Skeletal muscle cell (primary cell): ENCODE measurements around the gene DDT.
"Not testable (repeated sequence)": the region's sequence is repeated elsewhere in the genome, so short reads cannot be mapped to it uniquely, and the experiment has no call there.

ENCODE experiments used
- DNase-seq: peaks from one replicate; pipeline ENCODE4 v3.0.0-alpha.2; 2010; ENCODE audit warnings: low read depth
- H3K4me3 ChIP-seq: 2 replicates; pipeline ENCODE4 v1.5.1; 2011; ENCODE audit warnings: low read depth, mild to moderate bottlenecking, control low read depth, low read length, moderate library complexity

DDT gene

DNA sequence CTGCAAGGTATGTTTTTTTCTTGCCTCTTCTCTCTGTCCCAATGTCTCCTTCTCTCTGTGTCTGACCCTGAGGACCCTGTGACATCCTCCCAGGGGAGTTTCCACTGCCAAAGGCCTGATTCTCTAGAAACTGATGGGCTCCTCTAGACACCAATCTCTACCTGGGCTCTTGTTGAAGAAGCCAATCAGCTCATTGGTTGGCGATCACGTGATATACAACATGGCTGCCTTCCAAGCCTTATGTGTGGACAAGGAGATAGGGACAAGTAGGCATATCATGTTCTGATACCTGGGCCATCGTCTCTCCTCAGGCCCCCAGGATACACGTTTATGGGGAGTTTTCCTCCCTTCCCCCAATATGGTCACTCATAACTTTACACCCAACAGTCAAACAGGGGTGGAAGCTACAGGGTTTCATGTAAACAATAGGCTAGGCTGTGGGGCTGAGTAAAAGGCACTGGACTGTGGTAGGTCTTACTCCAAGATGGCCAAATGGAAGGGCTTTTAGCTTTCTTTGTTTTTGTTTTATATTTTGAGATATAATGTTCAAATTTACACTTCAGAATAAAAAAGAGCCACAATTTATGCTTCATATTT, 19.4 kb upstream of the DDT start:
- not testable (repeated sequence) for DNase-seq, H3K4me3 ChIP-seq

DNA sequence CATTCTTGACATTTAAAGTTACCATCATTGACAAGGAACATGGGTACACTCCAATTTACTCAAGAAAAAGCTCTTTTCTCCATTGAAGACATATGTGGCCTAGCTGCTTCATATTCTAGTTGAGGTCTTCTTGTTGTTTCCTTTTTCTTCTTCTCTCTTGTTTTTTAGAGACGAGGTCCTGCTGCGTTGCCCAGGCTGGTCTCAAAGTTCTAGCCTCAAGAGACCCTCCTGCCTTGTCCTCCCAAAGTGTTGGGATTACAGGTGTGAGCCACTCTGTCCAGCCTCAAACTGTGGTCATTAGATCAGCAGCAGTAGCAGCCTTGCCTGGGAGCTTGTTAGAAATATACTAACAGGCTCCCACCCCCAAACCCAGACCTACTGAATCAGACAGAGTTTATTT, 18.8 kb upstream of the DDT start:
- DNase-seq, H3K4me3 ChIP-seq: not testable (repeated sequence)

DNA sequence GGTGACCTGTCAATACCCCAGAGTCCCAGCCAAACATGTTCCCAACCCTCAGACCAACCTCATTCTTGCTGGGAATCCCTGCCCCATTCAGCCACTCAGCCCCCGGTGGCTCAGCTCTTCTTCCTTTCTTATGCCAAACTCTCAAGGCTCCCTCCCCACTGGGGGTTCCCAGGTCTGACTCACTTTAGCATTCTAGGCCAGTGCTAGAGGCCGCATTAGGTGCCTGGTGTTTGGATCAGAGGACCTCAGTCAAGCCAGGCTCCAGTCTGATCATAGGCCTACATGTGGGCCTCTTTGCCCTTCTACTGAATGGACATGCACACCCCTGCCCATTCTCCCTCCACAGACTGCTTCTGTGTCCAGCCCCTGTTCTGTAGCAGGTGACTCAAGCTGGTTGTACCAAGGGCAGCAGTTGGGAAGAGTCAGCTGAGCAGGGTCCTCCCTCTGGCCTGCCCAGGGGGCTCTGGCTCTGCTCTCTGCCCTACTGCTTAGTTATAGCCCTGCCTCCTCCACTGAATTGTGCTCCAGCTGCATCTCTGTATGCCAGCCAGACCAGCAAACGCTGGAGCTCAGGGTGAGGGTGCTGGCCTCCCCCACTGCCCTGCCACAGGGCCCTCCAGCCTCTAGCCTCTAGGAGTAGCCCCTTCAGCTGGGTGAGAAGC, 15.5 kb upstream of the DDT start:
- DNase-seq, result peak; percentile 7
- H3K4me3 ChIP-seq, result not testable (repeated sequence)

DNA sequence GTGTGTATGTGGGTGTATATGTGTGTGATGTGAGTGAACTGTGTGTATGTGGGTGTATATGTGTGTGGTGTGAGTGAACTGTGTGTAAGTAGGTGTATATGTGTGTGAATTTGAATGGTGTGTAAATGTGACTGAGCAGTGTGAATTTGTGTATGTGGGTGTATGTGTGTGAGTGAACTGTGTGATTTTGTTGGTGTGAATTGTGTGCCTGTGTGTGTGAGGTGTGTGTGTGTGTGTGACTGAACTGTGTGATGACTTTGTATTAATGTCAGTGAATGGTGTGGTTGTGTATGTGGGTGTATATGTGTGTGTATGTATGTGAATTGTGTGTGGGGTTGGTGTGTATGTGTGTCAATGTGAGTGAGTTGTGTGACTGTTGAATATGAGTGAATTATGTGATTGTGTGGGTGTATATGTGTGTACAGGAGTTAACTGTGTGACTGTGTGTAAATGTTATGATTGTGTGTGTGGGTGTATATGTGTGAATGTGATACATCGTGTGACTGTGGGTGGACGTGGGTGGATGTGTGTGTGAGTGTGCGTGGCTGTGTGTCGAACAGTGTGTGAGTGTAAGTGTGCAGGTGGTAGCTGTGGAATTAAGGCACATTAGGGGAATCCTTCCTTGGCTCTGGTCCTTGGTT, 12.4 kb upstream of the DDT start:
- H3K4me3 ChIP-seq, DNase-seq: not testable (repeated sequence)

DNA sequence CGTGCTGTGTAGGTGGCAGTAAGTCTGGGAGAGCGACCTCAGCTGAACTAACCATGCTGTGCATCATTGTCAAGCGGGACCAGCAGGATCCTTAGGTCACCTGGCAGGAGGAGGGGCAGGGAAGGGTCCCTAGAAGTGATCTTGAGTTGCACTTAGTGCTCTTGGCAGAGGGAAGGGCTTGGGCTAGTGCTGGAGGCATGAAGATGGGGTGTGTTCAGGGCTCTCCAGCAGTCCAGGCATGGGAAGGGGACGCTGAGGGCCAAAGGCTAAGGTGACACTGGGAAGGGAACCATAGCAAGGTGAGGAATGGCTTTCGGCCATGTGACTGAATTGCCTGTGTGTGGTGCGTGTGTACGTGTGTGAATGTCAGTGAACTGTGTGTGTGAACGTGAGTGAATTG, 11.8 kb upstream of the DDT start:
- not testable (repeated sequence) for DNase-seq

DNA sequence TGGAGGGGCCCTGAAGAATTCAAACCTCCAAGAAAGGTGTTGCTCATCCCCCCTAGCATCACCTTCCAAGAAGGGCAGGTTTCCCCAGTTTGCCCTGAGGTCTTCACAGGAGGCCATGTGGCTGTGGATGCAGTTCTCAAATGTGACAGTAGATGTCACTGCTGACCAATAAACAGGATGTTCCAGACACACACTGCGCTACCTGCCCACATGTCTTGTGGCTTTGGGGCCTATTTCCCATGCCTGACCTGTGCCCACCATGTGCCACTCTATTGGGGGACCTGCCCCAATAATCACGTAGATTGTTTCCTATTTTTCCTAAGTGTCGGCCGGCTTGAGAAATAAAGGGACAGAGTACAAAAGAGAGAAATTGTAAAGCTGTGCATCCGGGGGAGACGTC, 10.2 kb upstream of the DDT start:
- no peak overlapping the region for H3K4me3 ChIP-seq
- DNase-seq, result no peak

More for the DNA sequence above, 11.8 kb upstream of the DDT start:
- not testable (repeated sequence) for H3K4me3 ChIP-seq

DNA sequence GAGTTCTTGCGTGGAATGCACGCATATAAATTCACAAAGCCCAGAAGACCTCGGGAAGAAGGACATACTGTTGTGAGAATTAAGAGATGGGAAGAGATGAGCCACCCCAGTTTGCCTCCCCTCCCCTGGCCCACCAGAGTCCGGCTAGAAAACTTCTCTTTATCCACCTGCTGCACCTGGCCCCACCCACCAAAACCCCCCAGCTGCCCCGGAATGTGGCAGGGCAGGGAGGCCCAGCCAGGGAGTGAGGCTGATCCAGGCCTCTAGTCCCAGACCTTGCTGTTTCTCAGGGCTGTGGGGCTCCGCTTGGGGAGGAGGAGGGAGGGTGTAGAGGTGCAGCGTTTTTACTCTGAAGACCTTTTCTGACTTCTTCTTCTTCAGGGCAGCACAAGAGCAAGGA, 6.3 kb upstream of the DDT start:
- not testable (repeated sequence) for DNase-seq, H3K4me3 ChIP-seq

DNA sequence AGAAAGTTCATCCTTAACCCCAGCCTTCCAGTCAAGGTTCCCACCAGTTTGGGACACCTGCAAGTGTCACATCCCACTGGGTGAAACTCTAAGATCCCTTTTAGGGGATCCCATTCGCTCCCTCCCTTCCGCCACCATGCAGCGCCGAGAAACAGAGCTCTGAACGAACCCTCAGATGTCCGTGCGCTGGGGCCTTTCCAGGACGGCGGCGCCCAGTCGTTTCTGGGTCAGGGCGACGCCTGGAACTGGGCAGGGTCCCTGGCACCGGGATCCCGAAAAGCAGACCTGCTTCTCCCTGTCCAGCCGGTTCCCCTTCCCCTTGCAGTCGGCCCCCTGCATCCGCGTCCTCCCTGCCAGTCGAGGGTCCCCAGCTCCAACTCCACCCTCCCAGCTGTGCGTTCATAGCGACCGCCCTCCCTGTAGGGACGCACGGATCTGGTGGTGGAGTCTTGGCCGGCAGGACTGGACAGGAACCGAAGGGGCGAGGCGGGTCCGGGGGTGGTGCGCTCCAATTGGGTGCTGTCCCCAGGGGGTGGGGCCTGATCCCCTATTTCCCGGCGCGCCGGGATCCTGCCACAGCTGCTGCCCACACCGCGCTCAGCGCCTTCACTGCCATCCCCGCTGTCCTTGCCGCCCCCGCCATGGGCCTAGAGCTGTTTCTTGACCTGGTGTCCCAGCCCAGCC, 5.5 kb upstream of the DDT start, which contains the start of gene GSTT2:
TSS of gene GSTT2 (plus strand) at position 578 of the 684 bp plus-strand sequence.
- not testable (repeated sequence) for H3K4me3 ChIP-seq, DNase-seq

DNA sequence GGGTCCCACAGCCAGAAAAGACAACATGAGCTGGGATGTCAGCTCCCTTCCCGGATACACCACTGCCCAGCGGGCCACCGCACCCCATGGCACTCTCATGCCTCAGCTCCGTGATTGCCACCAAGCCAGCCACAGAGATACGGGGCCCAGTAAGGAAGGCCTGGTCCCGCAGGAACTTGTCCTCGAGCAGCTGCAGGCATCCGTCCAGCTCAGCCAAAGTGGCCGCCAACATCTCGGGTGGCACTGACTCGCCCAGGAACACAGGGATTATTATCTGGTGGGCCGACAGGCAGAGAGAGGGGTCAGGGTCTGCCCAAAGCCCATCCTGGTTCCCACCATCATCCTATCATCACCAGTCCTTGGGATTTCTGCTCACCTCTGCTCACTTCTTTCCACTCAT, 3.1 kb upstream of the DDT start:
- not testable (repeated sequence) for DNase-seq

DNA sequence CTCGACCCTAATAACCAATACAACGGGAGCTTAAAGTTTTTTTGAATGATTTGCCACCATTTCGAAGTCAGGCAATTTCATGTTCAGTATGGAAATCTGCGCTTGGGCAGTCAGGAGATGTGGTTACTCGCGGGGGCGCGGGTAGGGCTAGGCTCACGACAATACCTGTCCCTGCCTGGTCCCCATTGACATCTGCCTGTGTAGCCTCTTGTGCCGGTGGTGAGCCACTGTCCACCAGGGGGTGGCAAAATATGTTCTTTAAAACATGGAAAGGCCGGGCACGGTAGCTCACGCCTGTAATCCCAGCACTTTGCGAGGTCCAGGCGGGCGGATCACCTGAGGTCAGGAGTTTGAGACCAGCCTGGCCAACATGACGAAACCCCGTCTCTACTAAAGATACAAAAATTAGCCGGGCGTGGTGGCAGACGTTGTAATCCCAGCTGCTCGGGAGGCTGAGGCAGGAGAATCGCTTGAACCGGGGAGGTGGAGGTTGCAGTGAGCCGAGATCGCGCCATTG, 653 bp upstream of the DDT start:
- DNase-seq, H3K4me3 ChIP-seq: not testable (repeated sequence)

More for the DNA sequence above, 3.1 kb upstream of the DDT start:
- H3K4me3 ChIP-seq, result not testable (repeated sequence)

DNA sequence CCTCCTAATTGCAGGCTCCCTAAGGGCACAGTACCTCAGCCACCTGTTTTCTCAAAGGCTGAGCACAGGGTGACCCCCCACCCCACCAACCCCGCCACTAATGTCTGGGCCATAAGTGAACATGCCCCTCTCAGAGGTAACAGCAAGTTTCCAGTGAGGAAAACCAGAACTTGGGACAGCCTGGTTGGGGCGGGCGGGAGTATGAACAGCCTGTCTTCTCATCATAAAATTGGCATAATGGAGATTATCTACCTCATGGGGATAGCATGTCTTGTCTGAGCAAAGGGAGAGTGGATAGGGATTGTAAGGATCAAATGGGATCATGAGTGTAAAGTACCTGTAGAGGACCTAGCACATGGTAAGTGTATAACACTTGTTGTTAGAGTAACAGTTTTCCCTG, 2.3 kb downstream of the DDT start:
- not testable (repeated sequence) for H3K4me3 ChIP-seq, DNase-seq

DNA sequence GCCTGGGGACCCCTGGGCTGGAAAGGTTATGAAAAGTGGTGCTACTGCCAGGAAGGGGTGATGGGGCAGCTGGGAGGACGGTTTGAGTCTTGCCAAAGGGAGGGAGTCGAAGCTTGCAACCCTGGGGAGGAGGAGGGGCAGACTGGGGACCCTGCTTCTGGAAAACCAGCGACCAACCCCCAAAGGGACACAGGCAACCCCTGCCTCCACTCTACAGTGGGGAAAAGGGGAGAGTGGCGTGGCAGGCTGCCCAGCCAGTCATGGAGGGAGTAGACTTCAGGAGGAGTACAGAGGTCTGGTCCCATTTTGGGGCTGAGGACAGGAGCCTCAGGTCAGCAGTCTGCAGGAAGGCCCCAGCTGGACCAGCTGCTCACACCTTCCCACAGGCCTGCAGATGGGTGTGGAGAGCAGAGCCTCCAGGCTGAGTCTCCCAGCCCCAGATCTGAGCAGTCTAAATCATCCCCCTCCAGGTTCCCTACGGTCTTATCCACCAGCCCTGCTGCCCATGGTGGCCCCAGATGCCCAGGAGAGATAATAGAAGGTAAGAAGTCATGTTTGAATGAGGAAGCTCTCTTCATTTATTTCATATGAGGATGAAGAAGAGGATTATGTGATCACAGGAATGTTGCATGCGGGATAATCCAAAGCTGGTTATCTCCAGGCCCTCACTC, 3.3 kb downstream of the DDT start:
- H3K4me3 ChIP-seq, result no peak overlapping the region
- DNase-seq, result no peak

DNA sequence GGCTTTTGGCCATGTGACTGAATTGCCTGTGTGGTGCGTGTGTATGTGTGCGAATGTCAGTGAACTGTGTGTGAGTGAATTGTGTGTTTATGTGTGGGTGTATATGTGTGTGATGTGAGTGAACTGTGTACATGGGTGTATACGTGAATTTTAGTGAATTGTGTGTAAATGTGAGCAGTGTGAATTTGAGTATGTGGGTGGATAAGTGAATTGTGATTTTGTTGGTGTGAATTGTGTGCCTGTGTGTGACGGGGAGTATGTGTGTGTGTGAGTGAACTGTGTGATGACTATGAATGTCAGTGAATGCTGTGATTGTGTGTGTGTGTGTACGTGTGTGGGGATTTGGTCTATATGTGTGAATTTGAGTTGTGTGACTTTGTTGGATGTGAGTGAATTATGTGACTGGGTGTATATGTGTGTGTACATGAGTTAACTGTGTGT, 4.0 kb downstream of the DDT start:
- no peak overlapping the region for H3K4me3 ChIP-seq
- no peak for DNase-seq

DNA sequence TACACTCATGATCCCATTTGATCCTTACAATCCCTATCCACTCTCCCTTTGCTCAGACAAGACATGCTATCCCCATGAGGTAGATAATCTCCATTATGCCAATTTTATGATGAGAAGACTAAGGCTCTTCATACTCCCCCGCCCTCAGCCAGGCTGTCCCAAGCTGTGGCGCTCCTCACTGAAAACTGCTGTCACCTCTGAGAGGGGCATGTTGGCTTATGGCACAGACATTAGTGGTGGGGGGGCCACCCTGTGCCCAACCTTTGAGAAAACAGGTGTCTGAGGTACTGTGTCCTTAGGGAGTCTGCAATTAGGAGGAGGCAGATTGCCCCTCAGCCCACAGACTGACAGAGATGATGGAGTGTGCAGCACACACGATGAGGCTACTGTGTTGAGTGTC, 5.2 kb downstream of the DDT start:
- no peak overlapping the region for H3K4me3 ChIP-seq
- DNase-seq, result no peak

DNA sequence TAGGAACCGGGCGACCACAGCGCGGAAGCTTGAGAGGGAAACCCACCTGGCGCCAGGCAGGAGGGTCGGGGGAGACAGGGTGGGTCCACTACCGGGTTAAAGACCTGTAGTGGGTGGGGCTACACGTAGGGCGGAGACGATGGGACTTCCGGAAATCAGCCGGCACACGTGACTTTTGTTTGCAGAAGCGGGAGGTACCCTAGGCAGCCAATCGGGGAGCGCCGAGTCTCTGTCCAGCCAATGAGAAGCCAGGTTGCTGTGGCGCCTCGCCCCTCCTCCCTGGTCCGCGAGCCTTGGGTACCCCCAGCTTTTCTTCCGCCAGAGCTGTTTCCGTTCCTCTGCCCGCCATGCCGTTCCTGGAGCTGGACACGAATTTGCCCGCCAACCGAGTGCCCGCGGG, 7.7 kb downstream of the DDT start, which contains the start of gene DDTL:
TSS of gene DDTL (plus strand) at position 321 of the 400 bp plus-strand sequence. CDS start at position 348, 27 bp downstream.
- not testable (repeated sequence) for DNase-seq, H3K4me3 ChIP-seq

DNA sequence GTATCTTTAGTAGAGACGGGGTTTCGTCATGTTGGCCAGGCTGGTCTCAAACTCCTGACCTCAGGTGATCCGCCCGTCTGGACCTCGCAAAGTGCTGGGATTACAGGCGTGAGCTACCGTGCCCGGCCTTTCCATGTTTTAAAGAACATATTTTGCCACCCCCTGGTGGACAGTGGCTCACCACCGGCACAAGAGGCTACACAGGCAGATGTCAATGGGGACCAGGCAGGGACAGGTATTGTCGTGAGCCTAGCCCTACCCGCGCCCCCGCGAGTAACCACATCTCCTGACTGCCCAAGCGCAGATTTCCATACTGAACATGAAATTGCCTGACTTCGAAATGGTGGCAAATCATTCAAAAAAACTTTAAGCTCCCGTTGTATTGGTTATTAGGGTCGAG, 8.1 kb downstream of the DDT start:
- not testable (repeated sequence) for DNase-seq

DNA sequence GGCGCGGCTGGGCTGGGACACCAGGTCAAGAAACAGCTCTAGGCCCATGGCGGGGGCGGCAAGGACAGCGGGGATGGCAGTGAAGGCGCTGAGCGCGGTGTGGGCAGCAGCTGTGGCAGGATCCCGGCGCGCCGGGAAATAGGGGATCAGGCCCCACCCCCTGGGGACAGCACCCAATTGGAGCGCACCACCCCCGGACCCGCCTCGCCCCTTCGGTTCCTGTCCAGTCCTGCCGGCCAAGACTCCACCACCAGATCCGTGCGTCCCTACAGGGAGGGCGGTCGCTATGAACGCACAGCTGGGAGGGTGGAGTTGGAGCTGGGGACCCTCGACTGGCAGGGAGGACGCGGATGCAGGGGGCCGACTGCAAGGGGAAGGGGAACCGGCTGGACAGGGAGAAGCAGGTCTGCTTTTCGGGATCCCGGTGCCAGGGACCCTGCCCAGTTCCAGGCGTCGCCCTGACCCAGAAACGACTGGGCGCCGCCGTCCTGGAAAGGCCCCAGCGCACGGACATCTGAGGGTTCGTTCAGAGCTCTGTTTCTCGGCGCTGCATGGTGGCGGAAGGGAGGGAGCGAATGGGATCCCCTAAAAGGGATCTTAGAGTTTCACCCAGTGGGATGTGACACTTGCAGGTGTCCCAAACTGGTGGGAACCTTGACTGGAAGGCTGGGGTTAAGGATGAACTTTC, 13.0 kb downstream of the DDT start, which contains the start of gene GSTT2B:
TSS of gene GSTT2B (minus strand) at position 112 of the 688 bp plus-strand sequence. CDS start at position 48, 64 bp downstream.
- H3K4me3 ChIP-seq, result peak within 1 kb of the TSS; percentile 38
- DNase-seq, result not testable (repeated sequence)

More for the DNA sequence above, 8.1 kb downstream of the DDT start:
- H3K4me3 ChIP-seq, result not testable (repeated sequence)

DNA sequence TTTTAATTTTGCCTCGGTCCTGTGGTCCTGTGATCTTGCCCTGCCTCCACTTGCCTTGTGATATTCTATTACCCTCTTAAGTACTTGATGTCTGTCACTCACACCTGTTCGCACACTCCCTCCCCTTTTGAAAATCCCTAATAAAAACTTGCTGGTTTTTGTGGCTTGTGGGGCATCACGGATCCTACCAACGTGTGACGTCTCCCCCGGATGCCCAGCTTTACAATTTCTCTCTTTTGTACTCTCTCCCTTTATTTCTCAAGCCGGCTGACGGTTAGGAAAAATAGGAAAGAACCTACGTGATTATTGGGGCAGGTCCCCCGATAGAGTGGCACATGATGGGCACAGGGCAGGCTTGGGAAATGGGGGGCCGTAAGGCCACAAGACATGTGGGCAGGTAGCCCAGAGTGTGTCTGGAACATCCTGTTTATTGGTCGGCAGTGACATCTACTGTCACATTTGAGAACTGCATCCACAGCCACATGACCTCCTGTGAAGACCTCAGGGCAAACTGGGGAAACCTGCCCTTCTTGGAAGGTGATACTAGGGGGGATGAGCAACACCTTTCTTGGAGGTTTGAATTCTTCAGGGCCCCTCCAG, 17.8 kb downstream of the DDT start:
- DNase-seq, result peak; percentile 6
- H3K4me3 ChIP-seq, result not testable (repeated sequence)
